ENCODE data around the gene HLA-DPB1.
"Not testable (repeated sequence)": the region's sequence is repeated elsewhere in the genome, so short reads cannot be mapped to it uniquely, and the experiment has no call there.

The HLA-DPB1 gene

DNA sequence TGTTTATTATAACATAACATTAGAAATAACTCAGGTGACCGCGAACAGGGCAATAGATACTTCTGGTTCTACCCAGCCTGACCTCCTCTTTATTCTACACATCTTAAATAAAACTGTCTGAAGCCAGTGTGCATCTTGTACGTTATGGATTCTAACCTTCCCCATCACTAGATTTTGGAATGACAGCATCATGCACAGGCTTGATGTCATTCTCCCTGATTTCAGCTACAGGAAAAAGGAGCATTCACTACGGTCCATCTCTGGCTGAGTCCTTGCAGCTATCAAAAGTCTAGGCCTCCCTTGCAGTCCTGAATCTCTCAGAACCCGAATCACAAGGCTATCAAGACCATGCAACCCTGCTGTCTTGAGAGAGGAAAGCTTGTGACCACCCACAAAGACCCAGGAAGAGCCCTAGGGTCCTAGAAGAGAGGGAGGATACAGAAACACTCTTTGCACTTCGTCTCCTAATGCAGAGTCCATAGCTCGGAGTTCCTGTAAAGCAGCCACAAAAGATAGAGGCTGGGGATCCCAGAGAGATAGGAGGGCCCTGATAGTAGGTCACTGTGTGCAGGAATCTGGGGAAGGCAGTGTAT is 3.2 kb upstream of the HLA-DPB1 start:
- DNase-seq = no peak

DNA sequence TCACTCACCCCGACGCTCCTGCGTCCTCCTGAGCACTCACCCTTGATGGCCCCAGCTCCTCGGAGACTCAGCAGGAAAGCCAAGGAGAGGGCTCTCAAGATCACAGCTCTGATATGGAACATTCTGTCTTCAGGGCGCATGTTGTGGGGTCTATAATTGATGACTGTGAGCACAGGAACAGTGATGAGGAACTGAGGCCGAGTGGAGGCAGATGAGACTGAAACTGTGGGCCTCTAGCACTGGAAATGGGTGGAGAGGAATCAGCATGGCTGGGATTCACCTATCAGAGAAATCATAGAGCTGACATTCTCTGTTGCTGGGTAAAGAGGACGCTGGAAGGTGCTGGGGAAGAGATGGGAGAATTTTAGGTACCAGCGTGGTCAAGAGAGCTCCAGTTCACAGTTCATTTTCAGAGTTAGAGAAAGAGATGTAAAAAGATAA is 2.3 kb upstream of the HLA-DPB1 start, which contains the start of gene HLA-DPA1:
Gene HLA-DPA1 (minus strand): TSS at position 219 of the 441 bp plus-strand sequence.
- no peak for DNase-seq

DNA sequence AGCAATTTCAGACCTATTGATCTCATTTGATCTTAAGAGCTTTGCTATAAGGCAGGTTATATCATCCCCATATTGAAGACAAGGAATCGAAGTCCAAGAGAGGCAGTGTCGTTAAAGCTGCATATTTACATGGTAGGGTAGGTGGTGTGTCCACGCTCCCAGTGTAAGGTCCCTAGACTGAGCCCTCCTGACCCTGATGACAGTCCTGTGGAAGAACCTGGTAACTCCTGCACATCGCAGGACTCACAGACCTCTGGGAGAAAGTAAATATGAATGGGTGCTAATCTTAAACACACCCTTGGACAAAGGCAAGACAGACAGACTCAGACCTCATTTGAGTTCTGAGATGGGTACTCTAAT is 602 bp upstream of the HLA-DPB1 start:
- DNase-seq = no peak

DNA sequence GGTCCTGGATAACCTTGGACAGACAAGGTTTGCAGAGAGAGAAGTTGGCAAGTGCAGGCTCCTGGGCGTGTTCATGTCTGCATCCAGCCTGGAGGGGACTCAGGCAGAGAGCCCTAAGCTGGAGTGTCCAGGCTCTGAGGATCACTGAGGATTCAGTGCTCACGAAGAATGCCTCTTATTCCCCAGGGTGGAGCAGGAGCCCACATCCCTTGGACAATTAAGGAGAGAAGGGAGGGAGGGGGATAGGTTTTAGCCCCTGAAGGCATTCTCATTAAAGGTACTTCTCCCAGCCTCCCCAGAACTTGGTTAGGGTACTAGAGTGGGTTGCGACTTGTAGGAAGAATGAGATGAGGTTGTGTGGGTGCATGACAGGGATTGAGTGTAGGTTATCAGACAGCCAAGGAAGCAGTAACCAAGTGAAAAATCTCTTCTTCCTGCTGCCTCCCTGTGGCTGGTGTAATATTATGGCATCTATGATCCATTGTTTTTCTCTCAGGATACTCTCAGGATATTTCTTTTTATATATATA is 680 bp downstream of the HLA-DPB1 start:
- no peak for DNase-seq

DNA sequence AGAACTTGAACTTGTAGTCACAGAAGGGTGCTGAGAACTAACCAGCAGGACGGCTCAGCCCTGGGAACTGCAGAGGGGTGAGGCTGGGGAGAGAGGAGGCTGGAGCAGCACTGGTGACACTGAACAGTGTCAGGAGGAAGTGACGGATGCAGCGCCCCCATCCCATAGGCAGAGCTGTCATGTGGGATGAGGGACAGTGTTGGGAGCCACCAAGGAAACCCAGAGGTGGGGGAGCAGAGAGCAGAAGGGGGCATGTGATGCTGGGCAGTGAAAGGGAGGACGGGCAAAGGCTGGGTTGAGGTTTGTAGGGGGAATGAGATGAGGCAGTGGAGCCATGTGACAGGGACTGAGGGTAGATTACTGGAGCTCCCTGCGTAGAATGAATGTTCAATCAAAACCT is 2.1 kb downstream of the HLA-DPB1 start:
- DNase-seq = no peak

DNA sequence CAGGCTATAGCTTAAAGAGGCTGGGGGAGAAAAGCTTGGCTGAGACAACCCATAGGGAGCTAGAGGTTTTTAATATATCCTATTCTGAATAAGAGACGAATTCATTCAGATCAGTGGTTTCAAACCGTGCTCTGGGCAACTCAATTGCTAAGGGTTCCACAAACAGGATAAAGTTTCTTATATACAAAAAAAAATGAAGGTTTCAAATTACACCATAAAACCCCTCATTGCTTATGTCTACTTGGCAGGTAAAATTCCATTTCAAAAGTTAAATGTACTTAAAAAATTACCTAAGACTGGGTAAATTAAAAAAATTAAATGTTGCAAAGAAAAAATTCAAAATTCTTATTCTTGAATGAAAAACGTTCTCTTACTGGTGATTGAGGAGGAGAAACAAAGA is 2.7 kb downstream of the HLA-DPB1 start:
- no peak for DNase-seq

DNA sequence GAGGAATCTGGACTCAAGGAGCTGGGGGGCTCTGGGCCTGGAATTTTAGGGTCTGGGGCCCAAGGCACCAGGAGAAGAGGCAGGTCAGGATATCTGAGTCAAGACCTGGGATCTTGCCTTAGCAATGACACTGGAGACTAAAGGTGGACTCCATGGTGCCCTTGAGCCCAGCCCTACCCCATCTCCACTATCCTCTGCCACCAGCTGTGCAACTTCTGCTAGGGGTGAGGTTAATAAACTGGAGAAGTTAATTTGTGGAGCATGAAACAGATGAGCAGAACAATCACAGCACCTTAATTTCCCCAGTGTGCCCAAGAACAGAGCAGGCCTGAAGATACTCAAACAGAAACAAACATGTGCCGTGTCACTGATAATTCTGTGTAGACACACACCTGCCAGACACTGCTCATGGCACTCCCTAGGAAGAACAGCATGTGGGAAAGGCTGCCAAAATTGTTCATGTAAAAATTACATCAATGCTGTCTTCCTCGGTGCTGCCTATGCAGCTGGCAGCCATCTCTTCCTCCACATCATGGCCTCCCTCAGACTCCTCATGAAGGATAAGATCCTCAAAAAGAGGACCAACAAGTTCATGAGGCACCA is 3.2 kb downstream of the HLA-DPB1 start:
- no peak for DNase-seq

DNA sequence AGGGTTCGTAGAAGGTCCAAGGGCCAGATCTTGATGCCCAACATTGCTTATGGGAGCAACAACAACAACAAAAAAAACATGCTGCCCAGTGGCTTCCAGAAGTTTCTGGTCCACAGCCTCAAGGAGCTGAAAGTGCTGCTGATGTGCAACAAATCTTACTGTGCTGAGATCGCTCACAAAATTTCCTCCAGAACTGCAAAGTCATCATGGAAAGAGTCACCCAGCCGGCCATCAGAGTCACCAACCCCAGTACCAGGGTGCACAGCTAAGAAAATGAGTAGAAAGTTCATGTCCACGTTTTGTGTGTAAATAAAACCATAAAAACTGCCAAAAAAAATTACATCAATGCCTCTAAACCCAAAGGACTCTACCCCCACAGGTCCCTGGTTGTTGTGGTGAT is 3.8 kb downstream of the HLA-DPB1 start:
- DNase-seq = no peak

DNA sequence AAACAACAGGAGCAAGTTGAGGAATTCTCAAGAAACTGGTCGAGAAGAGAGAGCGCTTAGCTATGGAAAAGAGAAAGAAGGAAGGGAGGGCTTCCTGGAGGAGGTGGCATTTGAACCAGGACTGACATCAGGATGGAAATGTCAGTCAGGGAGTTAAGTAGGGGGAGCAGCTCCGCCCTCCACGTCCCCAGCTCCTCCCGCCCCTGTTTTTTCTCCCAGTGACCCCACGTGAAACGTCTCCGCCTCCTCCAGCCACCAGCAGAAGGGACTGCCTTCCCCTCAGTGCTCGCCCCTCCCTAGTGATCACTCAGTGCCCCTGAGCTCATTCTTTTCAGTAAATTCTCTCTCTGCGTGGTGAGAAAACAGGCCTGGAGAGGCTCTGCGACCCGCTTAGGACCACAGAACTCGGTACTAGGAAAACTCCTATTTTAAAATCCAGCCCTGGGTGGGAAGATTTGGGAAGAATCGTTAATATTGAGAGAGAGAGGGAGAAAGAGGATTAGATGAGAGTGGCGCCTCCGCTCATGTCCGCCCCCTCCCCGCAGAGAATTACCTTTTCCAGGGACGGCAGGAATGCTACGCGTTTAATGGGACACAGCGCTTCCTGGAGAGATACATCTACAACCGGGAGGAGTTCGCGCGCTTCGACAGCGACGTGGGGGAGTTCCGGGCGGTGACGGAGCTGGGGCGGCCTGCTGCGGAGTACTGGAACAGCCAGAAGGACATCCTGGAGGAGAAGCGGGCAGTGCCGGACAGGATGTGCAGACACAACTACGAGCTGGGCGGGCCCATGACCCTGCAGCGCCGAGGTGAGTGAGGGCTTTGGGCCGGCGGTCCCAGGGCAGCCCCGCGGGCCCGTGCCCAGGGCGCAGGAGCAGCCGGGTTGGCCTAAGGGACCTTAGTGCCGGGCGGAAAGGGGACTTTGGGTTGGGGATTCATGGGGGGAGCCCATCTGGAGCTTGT is 4.6 kb downstream of the HLA-DPB1 start:
- DNase-seq = peak; percentile 38

DNA sequence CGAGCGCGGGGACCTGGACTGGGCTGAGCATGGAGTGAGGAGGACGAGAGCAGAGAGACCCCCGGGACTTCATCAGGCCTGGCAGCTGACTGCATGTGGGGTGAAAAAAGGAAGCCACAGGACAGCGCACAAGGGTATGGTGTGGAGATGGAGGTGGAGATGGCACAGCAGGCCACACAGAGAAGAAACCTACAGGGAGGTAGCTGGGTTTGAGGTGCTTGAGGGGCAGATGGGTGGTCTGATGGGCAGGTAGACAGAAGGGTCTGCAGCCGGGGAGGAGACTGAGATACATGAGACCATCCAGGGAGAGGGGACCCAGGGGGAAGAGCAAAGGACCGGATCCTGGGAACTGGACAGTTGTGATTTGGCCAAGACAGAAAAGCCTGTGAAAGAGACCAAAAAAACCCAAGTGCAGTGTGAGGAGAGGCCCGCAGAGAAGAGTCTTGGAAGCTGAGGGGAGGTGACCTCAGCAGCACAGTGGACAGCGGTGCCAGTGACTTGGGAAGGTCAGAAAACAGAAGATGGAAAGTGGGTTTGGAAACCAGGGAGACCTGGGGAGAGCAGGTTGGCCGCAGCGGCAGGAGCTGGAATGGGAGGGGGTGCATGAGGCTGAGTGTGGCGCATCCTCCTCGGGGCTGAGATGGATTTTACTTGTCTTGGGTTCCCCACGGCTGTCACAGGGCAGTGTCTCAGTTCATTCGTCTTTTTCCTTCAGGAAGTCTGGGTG is 5.5 kb downstream of the HLA-DPB1 start:
- no peak for DNase-seq

DNA sequence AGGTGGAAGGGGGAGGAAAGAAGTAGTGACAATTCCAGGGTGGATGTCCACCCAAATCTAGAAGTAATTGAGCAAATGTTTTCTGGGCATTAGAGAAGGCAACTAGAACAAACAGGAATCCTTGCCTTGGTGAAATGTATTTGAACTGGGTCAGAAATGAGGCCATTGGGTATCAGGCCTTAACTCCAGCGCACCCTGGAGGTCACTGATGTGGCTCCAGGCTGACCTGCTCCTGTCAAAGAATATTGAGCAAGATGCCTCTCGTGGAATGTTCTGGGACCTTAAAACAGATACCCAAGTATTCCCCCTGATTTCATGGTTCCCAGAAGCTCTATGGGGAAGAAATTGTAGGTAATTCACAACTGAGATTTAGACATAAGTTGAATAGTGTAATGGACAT is 6.9 kb downstream of the HLA-DPB1 start:
- DNase-seq = peak; percentile 3

DNA sequence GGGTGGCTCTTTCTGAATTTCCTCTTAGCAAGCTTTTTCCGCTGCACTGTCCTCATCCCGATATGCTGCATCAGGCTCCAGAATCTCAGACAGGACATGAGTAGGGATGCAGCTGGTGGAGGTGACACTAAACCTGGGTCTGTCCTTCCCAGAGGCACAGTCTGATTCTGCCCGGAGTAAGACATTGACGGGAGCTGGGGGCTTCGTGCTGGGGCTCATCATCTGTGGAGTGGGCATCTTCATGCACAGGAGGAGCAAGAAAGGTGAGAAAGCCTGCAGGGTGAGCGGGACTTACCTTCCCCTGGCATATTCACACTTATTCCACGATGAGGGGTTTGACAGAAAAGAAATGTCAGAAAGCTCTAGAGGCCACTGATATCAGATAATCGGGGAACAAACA is 9.8 kb downstream of the HLA-DPB1 start:
- no peak for DNase-seq

DNA sequence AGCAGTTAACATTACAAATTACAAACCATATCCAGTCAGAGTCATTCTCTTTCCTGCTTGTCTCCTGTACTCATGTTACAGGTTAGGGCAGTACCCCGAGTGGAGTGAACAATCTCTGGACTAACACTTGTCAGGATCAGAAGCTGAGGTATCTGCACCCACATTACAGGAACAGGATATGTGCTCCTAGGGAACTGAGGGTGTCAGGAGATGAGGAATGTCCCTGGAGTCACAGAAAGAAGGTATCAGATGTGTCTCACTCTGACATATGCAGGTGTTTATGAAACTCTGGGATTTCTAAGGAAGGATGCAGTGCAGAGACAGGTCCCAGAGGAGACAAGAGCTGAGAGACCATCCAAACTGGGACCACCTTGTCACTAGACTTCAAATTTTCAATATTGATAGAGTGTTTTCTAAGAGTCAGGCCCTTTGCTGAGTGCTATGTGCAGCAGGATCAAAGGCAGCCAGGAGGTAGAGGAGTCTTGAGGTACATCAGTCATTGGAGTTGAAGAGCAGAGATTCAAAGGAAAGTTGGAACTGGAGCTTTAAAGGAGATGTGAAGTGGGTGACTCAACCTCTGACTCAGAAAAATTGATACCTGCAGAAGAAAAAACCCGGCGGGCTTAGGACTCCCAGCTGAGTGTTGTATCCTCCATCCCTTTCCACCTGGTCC is 12.6 kb downstream of the HLA-DPB1 start:
- DNase-seq = no peak

DNA sequence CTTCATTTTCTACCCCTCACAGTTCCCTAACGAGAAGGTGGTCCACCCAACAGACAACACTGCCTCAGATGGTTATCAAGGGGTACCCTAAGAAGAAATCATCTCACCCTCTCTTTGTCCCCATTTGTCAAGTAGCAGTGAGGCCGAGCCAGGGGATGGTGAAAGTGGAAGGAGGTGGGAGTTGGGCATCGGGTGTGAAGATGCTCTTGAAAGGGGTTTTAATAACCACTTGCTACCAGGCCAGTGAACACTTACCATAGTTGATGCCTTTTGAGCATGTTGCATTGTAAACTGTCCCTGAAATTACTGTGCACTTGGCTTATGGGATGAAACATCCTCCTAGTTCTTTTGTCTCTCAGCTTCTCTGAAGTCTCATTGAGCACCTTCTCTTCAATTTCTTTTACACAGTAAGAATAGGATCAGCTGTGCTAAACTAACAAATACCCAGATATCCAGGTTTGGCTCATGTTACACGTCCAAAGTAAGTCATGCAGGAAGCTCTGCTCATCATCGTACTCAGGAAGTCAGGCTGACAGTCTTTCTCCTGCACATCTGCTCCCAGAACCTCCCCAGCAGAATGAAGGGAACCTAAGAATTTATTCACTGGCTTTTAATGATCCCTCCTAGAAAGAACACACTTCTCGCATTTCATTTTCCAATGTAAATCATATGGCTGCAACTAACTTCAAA is 13.3 kb downstream of the HLA-DPB1 start:
- no peak for DNase-seq

DNA sequence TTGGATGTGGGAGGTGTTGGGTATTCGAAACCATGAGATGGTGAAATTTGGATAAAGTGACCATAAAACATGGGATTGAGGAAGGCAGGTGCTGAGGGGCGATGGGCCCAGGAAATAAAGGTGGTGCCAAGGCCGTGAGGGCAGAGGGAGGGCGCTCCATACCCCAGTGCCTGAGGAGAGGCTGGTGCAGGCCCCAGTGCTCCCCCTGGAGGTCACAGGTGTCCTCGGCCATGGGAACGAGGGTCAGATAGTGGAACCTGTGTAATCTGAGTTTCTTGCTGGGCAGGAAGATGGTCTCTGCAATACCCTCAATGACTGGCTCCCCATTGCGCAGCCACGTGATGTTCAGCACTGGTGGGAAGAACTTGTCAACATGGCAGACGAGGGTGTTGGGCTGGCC is 16.2 kb downstream of the HLA-DPB1 start:
- no peak for DNase-seq

DNA sequence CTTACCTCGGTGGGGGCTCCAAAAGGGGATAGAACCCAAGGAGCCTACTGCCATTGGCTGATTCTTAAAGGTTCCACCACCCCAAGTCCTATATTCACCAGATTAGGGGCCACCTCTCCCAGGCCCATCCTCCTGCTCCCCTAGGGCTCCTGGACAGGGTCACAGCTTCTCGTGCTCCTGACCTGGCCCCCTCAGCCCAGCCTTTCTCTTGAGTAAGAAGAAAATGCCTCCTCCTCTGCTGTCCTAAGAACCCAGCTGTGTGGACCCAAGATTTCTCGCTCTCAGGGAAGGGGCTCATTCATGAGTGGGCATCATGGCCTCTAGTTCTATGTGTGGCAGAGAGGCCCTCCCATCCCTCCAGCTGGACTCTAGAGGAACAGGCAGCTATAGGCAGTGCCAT is 16.6 kb downstream of the HLA-DPB1 start:
- no peak for DNase-seq

DNA sequence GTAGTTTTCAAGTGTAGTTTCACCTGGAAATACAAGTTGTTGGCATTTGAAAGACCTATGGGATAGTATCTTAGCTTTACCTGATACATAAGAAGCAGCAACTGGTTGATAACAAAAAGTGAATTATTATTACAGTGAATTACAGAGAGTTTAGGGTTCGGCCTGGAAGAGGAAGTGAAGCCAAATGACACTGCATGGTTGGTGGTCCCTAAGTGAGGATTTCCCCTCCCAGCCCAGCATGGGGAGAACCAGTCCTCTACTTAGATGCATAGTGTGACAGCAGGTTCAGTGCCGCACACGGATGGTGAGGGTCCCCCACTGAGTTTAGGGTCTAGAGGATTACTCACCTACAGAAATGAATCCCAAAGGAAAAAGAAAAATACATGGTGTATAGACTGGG is 18.1 kb downstream of the HLA-DPB1 start:
- DNase-seq = no peak

DNA sequence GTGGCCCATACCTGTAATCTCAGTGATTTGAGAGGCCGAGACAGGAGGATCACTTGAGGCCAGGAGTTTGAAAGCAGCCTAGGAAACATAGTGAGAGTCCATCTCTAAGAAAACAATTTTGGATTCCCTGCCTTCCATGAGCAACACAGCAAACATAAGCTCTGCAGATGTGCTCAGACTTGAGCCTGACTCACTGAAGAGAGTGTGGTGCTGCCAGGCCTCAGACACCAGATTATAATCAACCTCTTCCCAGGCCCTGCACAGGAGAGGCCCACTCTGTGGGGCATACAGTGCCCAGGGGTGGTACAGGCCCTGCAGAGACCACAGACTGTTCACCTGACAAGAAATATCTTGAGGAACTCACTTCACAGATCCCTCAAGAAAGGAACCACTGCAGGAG is 19.9 kb downstream of the HLA-DPB1 start:
- DNase-seq = no peak

DNA sequence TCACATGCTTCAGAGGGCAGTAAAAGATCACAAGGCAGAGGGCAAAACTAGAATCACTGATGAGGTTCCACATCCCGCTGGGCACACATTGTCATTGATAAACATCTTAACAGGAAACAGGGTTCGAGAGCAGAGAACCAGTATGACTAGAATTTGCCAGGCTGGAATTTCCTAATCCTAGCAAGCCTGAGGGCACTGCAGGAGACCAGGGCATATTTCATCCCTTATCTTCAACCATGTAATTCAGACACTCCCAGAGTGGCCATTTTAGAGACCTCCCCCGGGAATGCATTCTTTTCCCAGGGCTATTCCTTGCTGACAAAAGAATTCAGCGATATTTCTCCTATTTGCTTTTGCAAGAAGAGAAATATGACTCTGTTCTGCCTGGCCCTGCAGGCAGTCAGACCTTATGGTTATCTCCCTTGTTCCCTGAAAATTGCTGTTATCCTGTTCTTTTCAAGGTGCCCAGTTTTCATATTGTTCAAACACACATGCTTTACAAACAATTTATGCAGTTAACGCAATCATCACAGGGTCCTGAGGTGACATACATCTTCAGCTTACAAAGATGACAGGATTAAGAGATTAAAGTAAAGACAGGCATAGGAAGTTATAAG is 25.4 kb downstream of the HLA-DPB1 start:
- not testable (repeated sequence) for DNase-seq

DNA sequence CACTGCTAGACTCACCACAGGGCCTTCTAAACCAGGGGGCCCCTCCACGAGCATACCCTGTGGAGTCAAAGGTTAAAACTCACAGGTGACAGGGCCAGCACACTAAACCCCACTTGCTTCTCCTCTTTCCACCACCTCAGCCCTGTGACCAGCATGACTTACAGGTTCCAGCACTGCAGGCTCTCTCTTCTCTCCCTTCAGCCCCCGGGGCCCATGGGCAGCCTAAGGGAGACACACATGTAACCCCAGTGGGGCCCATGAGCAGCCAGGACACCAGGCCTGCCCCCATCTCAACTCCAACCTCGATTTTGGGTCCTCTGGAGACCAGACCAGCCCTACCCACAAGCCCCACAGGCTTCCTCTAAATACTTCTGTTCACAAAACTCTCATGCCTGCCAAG is 28.0 kb downstream of the HLA-DPB1 start:
- no peak for DNase-seq

DNA sequence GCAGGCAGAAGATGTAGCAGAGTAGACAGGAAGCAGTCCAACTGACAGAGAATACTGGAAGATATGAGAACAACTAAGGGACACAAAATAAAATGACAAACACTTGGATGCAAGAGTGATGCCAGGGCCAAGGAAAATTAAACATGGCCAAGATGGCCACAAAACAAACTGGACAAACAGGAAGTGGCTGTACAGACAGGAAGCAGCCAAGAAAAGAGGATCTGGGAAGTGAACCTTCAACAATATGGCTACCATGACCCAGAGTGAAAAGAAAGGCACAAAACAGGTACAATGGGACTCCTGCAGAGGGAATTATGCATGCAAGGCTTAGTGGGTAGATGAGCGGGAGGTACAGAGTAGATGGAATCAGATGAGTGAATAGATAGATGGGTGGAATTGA is 29.1 kb downstream of the HLA-DPB1 start:
- DNase-seq = no peak
